Esophagus muscularis mucosa (tissue), 3 donors: ENCODE data around the gene AGR3.

Experiments used
- CTCF ChIP-seq, 3 experiments: fragments of 200-600 bp in 2 of 3; fragments of 450-650 bp in 1 of 3; sonication (generic) in 2 of 3; IDR thresholded peaks; one replicate each; pipeline ENCODE4 v1.5.1; 2017 to 2019; ENCODE audit warnings: antibody characterized with exemption in 3 of 3, mild to moderate bottlenecking in 2 of 3, moderate library complexity in 1 of 3
- POLR2AphosphoS5 ChIP-seq, 2 donors: sonication (generic); formaldehyde crosslinking; IDR thresholded peaks; one replicate each; pipeline ENCODE4 v1.6.1; 2017; ENCODE audit warnings: antibody characterized with exemption in 2 of 2

DNA sequence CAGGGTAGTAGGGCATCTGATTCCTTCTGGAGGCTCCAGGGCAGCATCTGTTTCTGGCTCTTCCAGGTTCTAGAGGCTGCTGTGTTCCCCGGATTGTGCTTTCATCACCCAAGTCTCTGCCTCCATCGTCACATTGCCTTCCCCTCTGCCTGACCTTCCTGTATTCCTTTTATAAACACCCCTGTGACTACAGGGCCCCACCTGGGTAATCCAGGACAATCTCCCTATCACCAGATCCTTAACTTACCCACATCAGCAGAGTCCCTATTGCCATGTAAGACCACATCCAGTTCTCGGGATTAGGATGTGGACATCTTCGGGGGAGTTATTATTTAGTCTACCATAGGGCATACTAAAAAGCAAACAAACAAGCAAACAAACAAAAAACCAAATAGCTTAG is 39.4 kb upstream of the AGR3 start:
- TF ChIP-seq POLR2AphosphoS5 (IDR thresholded peaks at IDR 0.05), result no peak
- TF ChIP-seq CTCF (IDR thresholded peaks at IDR 0.05), result no peak
